ENCODE results near the gene TMPRSS11E. TPM values are rescaled to one million over a fixed set of nuclear protein-coding genes. Genes with fewer than 3 reads are reported as not detected.

TMPRSS11E gene
- total and polyA plus RNA-seq, 10 of the 15 experiments (the other 5 are each of a cell fraction or from before 2014, with no cell fraction given), result not detected

GRCh38 chr4:68465058-68465457 is 17.8 kb downstream of the TMPRSS11E start (continued):
- TF ChIP-seq ZNF592 (IDR thresholded peaks at IDR 0.05), result no peak
- no peak for TF ChIP-seq RCOR1 (conservative IDR thresholded peaks at IDR 0.05; ENCODE audit: low read depth, low read length)

- in situ Hi-C loops (cut with MboI), result no loop called here
- CTCF ChIA-PET, result interaction anchor here (1.2 to 1.5 kb wide), 2 partner anchors 13 to 32 kb away, joined by 3 to 4 read pairs; no protein-coding TSS in a partner anchor
- WGBS (ENCODE audit: insufficient coverage, insufficient replicate concordance, low lambda C conversion rate, missing lambda C conversion rate), result 50% methylated on average over 2 of the region's 2 CpGs
Observed at GRCh38 chr4:68466185-68466584, 18.9 kb downstream of the TMPRSS11E start.

More at GRCh38 chr4:68466185-68466584, 18.9 kb downstream of the TMPRSS11E start:
- BruUV-seq (replicated peaks), result no TSS peak
- ATAC-seq (no peak), FAIRE-seq (no peak), DNase-seq (ENCODE audit: low read depth, low spot score) (no peak)
- Histone ChIP-seq H3K79me2 (ENCODE audit: control insufficient read depth, insufficient read depth, low read length) (no peaks in the 10 kb centered on the region), H3K27me3 (replicated peaks in 1 of 2; ENCODE audit: control insufficient read depth in 2 of 2, insufficient read depth in 2 of 2, low read length in 1 of 2) (no peaks in the 10 kb centered on the region), H2AFZ (ENCODE audit: control insufficient read depth, low read depth, low read length) (no peak overlapping the region), H3K9me3 (replicated peaks; ENCODE audit: control insufficient read depth, insufficient read depth, low read length) (no peaks in the 10 kb centered on the region), H3K9ac (ENCODE audit: control insufficient read depth, insufficient read depth, low read length) (no peak overlapping the region), H3K27ac (ENCODE audit: control insufficient read depth, insufficient read depth) (no peak overlapping the region), H3K4me1 (ENCODE audit: control insufficient read depth, insufficient read depth, low read length) (no peaks in the 10 kb centered on the region), H3K36me3 (ENCODE audit: control insufficient read depth in 2 of 2, insufficient read depth in 2 of 2, low read length in 1 of 2) (no peaks in the 10 kb centered on the region), H3K4me3 (no peak overlapping the region), H3K4me2 (ENCODE audit: control insufficient read depth, insufficient read depth) (no peak overlapping the region), H4K20me1 (ENCODE audit: control insufficient read depth, insufficient read depth) (no peaks in the 10 kb centered on the region)
- intact Hi-C loops (cut with micrococcal nuclease; ENCODE audit: unreplicated experiment), result no loop called here
- no peak for TF ChIP-seq RUNX3 (IDR thresholded peaks at IDR 0.05; ENCODE audit: low read length)
- no peak for TF ChIP-seq BHLHE40 (IDR thresholded peaks at IDR 0.05; ENCODE audit: borderline replicate concordance in 1 of 2, low read depth in 2 of 2, low read length in 1 of 2)
- TF ChIP-seq CTCF (IDR thresholded peaks at IDR 0.05 in 2 of 3, conservative IDR thresholded peaks at IDR 0.05 in 1 of 3; ENCODE audit: control insufficient read depth in 2 of 3, extremely low read depth in 1 of 3, insufficient read depth in 1 of 3, low read depth in 3 of 3, low read length in 3 of 3), result no peak
- TF ChIP-seq JUND (IDR thresholded peaks at IDR 0.05; ENCODE audit: low read depth, low read length), result no peak
- no peak for TF ChIP-seq USF1 (IDR thresholded peaks at IDR 0.05; ENCODE audit: borderline replicate concordance, extremely low read length, insufficient read depth, low read depth, low read length)
- TF ChIP-seq BCL11A (IDR thresholded peaks at IDR 0.05; ENCODE audit: low read depth, low read length), result no peak
- TF ChIP-seq SPI1 (IDR thresholded peaks at IDR 0.05; ENCODE audit: borderline replicate concordance, insufficient read depth, low read depth, low read length), result no peak
- ChIA-PET SMC1A (ENCODE audit: uncharacterized antibody, unreplicated experiment) (no interaction called here), POLR2A (no interaction called here), RAD21 (ENCODE audit: unreplicated experiment) (no interaction called here)
